HepG2 (cell line): ENCODE data around the gene VWA7. TPM values are rescaled to one million over a fixed set of nuclear protein-coding genes. Genes with fewer than 3 reads are reported as not detected.

Experiments used
- ARID3A ChIP-seq: IDR thresholded peaks from 2 replicates; pipeline ENCODE4 v1.6.1; 2012; ENCODE audit warnings: low read depth, low read length, improper control_type of control experiment
- DMAP1 ChIP-seq: IDR thresholded peaks from 2 replicates; pipeline ENCODE4 v1.6.1; 2016
- ELF3 ChIP-seq: IDR thresholded peaks from 2 replicates; pipeline ENCODE4 v1.6.1; 2016; ENCODE audit warnings: missing genetic modification reagents, missing compliant biosample characterization
- GABPB1 ChIP-seq: IDR thresholded peaks from 2 replicates; pipeline ENCODE4 v1.6.1; 2016; ENCODE audit warnings: mild to moderate bottlenecking, missing genetic modification reagents, moderate library complexity, missing compliant biosample characterization
- HIC2 ChIP-seq: sonication (generic); formaldehyde crosslinking; IDR thresholded peaks from 2 replicates; pipeline ENCODE4 v1.9.0; 2022; ENCODE audit warnings: low read depth, missing genetic modification reagents
- HNF1B ChIP-seq: sonication (generic); formaldehyde crosslinking; IDR thresholded peaks from 2 replicates; pipeline ENCODE4 v1.5.1; 2020; ENCODE audit warnings: mild to moderate bottlenecking, moderate library complexity, missing genetic modification reagents
- KDM2A ChIP-seq: sonication (generic); formaldehyde crosslinking; IDR thresholded peaks from 2 replicates; pipeline ENCODE4 v1.4.0; 2020; ENCODE audit warnings: low read depth, missing genetic modification reagents, borderline replicate concordance
- KDM5A ChIP-seq: fragments of 200-600 bp; sonication (generic); IDR thresholded peaks from 2 replicates; pipeline ENCODE4 v1.7.0; 2018; ENCODE audit warnings: antibody characterized with exemption, mild to moderate bottlenecking, low read length, borderline replicate concordance
- MAFK ChIP-seq, 2 experiments: IDR thresholded peaks in 1 of 2; conservative IDR thresholded peaks in 1 of 2; 2 replicates each; pipeline ENCODE4 v1.6.1; 2011; ENCODE audit warnings: improper control_type of control experiment in 2 of 2, low read length in 2 of 2
- MIER2 ChIP-seq: IDR thresholded peaks from 2 replicates; pipeline ENCODE4 v1.6.1; 2016; ENCODE audit warnings: missing biosample characterization, missing genetic modification reagents
- PAWR ChIP-seq: sonication (generic); formaldehyde crosslinking; IDR thresholded peaks from 2 replicates; pipeline ENCODE4 v1.4.0; 2020; ENCODE audit warnings: missing genetic modification reagents, mild to moderate bottlenecking, borderline replicate concordance
- SP1 ChIP-seq, 2 experiments: fragments of 450-650 bp in 1 of 2; sonication (generic) in 1 of 2; formaldehyde crosslinking in 1 of 2; IDR thresholded peaks; 2 replicates each; pipeline versions ENCODE4 v1.4.0 to v1.6.1; 2016 to 2020; ENCODE audit warnings: missing genetic modification reagents in 1 of 2
- TCF7 ChIP-seq: sonication (generic); IDR thresholded peaks from 2 replicates; pipeline ENCODE4 v1.6.1; 2016; ENCODE audit warnings: antibody characterized with exemption, low read depth
- TRIM22 ChIP-seq: fragments of 450-650 bp; IDR thresholded peaks from 2 replicates; pipeline ENCODE4 v1.6.1; 2017
- ZBTB38 ChIP-seq: sonication (generic); formaldehyde crosslinking; IDR thresholded peaks from 2 replicates; pipeline ENCODE4 v1.5.1; 2020; ENCODE audit warnings: mild to moderate bottlenecking, missing genetic modification reagents
- ZFP36L2 ChIP-seq: sonication (generic); formaldehyde crosslinking; IDR thresholded peaks from 2 replicates; pipeline ENCODE4 v1.4.0; 2020; ENCODE audit warnings: missing genetic modification reagents
- ZNF24 ChIP-seq: fragments of 450-650 bp; IDR thresholded peaks from 2 replicates; pipeline ENCODE4 v1.6.1; 2017; ENCODE audit warnings: antibody characterized with exemption, mild to moderate bottlenecking
- ZNF292 ChIP-seq: sonication (generic); formaldehyde crosslinking; IDR thresholded peaks from 2 replicates; pipeline ENCODE4 v1.8.1; 2022; ENCODE audit warnings: mild to moderate bottlenecking, low read depth, missing genetic modification reagents, borderline replicate concordance
- ZNF33B ChIP-seq: sonication (generic); formaldehyde crosslinking; IDR thresholded peaks from 2 replicates; pipeline ENCODE4 v1.5.1; 2020; ENCODE audit warnings: mild to moderate bottlenecking, missing genetic modification reagents
- ZNF350 ChIP-seq: sonication (generic); formaldehyde crosslinking; IDR thresholded peaks from 2 replicates; pipeline ENCODE4 v1.4.0; 2020; ENCODE audit warnings: mild to moderate bottlenecking, low read depth, missing genetic modification reagents, borderline replicate concordance
- ZNF383 ChIP-seq: sonication (generic); formaldehyde crosslinking; IDR thresholded peaks from 2 replicates; pipeline ENCODE4 v1.4.0; 2020; ENCODE audit warnings: missing genetic modification reagents, mild to moderate bottlenecking, borderline replicate concordance
- ZSCAN25 ChIP-seq: sonication (generic); formaldehyde crosslinking; IDR thresholded peaks from 2 replicates; pipeline ENCODE4 v1.8.0; 2022; ENCODE audit warnings: mild to moderate bottlenecking, missing genetic modification reagents
- ZSCAN31 ChIP-seq: sonication (generic); formaldehyde crosslinking; IDR thresholded peaks from 2 replicates; pipeline ENCODE4 v1.5.0; 2020; ENCODE audit warnings: low read depth, mild to moderate bottlenecking, missing genetic modification reagents
- polyA plus RNA-seq, 8 experiments: library from polyadenylated mRNA; depleted of rRNA in 3 of 8; stranded (reverse) in 7 of 8; unstranded in 1 of 8; fragments of >200 nt; fragmentation: Illumina TruSeq in 4 of 8; extraction: Trizol in 4 of 8; gene quantifications; 2 replicates each; pipeline versions ENCODE4 v1.2.1 to v1.2.3, GENCODE V29; 2011 to 2016; ENCODE audit warnings: low read depth in 4 of 8, missing spikeins in 1 of 8, mixed read lengths in 1 of 8; ENCODE audit not compliant: insufficient read depth in 1 of 8
- total RNA-seq, 5 experiments: library from RNA; depleted of rRNA; stranded (reverse); fragments of >200 nt; fragmentation: Illumina TruSeq; extraction: Trizol; gene quantifications; 2 replicates each; pipeline ENCODE4 v1.2.3, GENCODE V29; 2016; ENCODE audit warnings: low read depth in 1 of 5

Gene VWA7
- total and polyA plus RNA-seq, 2 of the 13 experiments (the other 11 are each of a cell fraction or from before 2014, with no cell fraction given) = 0.86 to 3.3 TPM

- TF ChIP-seq HNF1B = peak; percentile 27; the same call in 1 of the 2 replicates
- 0 out of 2 replicates have a peak, but pooled peaks have one; percentile 53 for TF ChIP-seq ZNF350 (CRISPR knock-in tag)
- peak; percentile 75 for TF ChIP-seq HIC2 (CRISPR knock-in tag)
- 0 out of 2 replicates have a peak, but pooled peaks have one; percentile 32 for TF ChIP-seq ARID3A
- peak; percentile 78 for TF ChIP-seq ZSCAN25
- TF ChIP-seq KDM2A (CRISPR knock-in tag) = peak; percentile 41; the same call in 1 of the 2 replicates
- TF ChIP-seq TRIM22 = no peak
- TF ChIP-seq ZNF292 (CRISPR knock-in tag) = peak; percentile 38; the same call in 1 of the 2 replicates
- peak; percentile 26; the same call in 1 of the 2 replicates for TF ChIP-seq KDM5A
- peak; percentile 50; the same call in 1 of the 2 replicates for TF ChIP-seq ZSCAN31 (CRISPR knock-in tag)
- TF ChIP-seq GABPB1 (CRISPR knock-in tag) = peak; percentile 10; the same call in 1 of the 2 replicates
- TF ChIP-seq ZNF33B (CRISPR knock-in tag) = 0 out of 2 replicates have a peak, but pooled peaks have one; percentile 49
- TF ChIP-seq DMAP1 (CRISPR knock-in tag) = 0 out of 2 replicates have a peak, but pooled peaks have one; percentile 49
- no peak for TF ChIP-seq ZNF383 (CRISPR knock-in tag)
- peak; percentile 58 to 70 for TF ChIP-seq MAFK (conservative IDR thresholded peaks at IDR 0.05 in 1 of 2, IDR thresholded peaks at IDR 0.05 in 1 of 2; ENCODE audit: low read length in 2 of 2)
- TF ChIP-seq ZFP36L2 (CRISPR knock-in tag) = no peak
- no peak for TF ChIP-seq PAWR (CRISPR knock-in tag)
- no peak for TF ChIP-seq ZNF24
- no peak for TF ChIP-seq SP1 (IDR thresholded peaks at IDR 0.05)
- TF ChIP-seq SP1 (CRISPR knock-in tag; IDR thresholded peaks at IDR 0.05) = no peak
- TF ChIP-seq ELF3 (CRISPR knock-in tag) = 0 out of 2 replicates have a peak, but pooled peaks have one; percentile 7
- TF ChIP-seq ZBTB38 (CRISPR knock-in tag) = no peak
- no peak for TF ChIP-seq TCF7
- 0 out of 2 replicates have a peak, but pooled peaks have one; percentile 37 for TF ChIP-seq MIER2 (CRISPR knock-in tag)
These were observed 45.1 kb upstream of the VWA7 start (continued) for GRCh38 chr6:31822036-31822821.
